Eye (tissue), 1 donor: ENCODE results near the gene AMPH.

ENCODE experiments used
- DNase-seq: peaks from one replicate; pipeline ENCODE4 v3.0.0-alpha.2; 2015

AMPH gene

GRCh38 chr7:38535073-38535472, 96.1 kb downstream of the AMPH start:
- no peak for DNase-seq

DNA sequence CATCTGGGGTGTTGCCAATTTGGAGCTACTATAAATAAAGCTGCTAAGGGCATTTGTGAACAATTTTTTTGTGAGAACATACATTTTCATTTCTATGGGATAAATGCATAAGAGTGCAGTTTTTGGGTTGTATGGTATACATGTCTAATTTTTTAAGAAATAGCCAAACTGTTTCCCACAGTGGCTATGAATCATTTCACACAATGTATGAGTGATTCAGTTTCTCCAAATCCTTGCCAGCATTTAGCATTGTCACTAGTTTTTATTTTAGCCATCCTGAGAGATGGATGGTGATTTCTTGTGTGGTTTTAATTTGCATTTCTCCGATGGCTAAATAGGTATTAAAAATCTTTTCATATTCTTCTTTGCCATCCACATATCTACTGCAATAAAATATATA, 105.3 kb downstream of the AMPH start:
- DNase-seq: no peak

DNA sequence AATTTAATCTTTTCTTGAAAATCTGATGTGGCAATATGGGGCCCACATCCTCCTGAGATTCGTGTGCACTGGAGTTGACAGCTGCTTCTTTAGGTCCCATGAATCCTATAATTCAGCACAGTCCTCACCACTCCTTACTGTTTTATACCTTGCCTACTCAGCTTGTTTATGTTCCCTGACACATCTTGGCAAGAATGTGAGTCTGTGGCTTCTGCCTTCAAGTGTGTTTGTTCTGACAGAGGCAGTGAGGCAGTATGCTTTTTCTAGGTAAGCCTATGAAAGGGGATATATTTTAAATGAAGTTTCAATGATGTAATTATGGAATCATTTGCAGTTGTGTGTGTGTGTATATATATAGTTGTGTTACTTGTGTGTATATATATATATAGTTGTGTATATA, 106.4 kb downstream of the AMPH start:
- no peak for DNase-seq

- DNase-seq: no peak
These were observed 110.4 kb downstream of the AMPH start for GRCh38 chr7:38520741-38521140.

DNA sequence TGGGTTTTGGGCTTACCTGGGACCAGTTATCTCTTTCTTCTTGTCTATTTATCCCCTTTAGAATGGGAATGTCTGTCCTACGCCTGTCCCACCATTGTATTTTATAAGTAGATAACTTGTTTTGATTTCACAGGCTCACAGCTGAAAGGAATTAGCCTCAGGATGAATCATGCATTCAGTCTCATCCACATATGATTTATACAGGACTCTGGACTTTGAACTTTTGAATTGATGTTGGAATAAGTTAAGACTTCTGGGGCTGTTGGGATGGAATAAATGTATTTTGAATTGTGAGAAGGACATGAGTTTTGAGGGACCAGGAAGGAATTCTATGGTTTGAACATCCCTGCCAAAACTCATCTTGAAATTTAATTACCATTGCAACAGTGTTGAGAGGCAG, 112.6 kb downstream of the AMPH start:
- DNase-seq: no peak

DNA sequence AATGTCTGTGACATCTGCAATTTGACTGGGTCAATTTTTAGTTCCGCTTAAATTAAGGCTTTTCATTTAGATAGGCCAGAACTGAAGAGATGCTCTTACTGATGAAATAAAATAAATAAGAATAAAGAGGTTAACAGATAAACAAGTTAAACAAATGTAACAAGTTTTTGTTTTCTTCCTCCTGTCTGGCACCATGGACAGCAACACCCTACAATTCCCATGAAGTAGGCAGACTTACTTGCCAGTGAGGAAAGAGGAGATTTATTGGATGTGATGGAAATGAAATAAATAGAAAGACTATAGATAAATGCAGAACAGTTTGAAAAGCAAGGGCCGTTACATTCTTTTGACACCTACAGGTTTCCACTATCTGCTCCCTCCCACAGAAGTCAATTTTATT, 118.5 kb downstream of the AMPH start:
- DNase-seq: no peak

DNA sequence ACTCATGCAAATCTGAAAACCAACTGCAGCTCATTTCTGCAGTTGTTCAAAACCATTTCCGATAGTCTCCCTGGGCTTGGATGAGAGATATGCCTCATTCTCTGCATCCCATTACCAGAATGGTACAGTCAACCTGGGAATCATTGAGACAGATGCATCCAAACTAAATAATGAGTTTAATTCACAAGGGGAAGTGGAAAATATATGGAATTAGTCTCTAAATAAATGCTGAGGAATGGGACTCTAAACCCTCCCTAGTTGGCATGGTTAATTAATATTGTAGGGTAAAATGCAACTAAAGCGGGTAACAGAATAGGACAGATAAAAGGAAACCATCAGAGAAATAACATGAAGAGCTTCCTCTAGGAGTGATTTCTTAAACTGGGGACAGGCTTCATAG, 118.9 kb downstream of the AMPH start:
- no peak for DNase-seq

DNA sequence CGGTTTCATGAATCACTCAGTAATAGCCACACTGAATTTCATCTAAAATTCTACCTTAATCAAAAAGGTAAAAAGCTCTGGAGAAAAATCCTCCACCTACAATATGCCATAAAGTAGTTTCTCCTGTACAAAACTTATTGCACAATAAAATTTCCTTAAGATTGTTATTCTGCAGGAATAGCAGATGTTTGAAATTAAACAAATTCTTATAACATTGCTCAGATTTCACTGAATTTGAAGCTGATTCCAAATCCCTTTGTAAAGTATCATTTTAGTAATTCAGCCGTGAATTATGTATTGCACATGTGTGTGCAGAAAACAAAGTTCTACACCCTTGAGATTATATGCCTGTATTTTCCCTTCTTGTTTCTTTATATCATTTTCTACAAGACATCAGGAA, 123.8 kb downstream of the AMPH start:
- DNase-seq: no peak

DNA sequence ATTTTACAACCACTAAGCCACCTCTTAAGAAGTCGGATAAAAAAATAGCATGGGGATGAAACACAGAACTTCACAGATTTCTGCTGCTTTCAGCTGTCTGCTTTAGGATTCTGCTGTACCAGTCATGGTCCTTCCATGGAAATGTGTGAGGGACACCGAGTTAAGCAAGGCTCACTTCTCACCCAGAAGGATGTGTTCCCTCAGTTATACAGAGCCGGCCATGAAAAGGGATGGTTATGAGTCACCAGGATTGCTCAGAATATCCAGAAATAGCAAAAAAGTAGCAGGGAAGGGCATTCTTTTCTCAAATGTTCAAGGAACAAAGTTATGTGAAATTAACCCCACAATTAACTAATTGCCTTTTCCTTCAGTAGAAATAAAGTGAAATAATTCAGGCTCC, 124.4 kb downstream of the AMPH start:
- no peak for DNase-seq

- no peak for DNase-seq
These were observed 125.2 kb downstream of the AMPH start for GRCh38 chr7:38506004-38506403.

DNA sequence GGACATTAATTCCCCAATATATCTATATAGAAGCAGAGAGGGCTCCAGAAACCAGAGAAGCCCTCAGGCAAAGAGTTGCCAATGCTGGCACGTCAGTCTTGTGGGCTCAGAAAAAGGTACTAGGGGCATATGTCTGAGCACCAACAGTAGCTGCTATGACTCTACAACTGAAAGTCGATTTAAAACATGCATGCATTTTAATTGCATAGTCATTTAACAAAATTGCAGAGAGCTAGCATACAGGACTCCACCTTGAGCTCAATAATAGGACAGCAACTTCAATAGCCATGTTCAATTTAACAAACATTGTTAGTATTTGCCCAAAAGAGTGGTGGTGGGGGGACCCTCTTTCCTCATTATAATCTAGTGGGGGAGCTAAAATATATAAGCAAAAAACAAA, 126.5 kb downstream of the AMPH start:
- DNase-seq: no peak

GRCh38 chr7:38502848-38503247, 128.3 kb downstream of the AMPH start:
- DNase-seq: no peak

- no peak for DNase-seq
These were observed 128.9 kb downstream of the AMPH start for GRCh38 chr7:38502289-38502688.

DNA sequence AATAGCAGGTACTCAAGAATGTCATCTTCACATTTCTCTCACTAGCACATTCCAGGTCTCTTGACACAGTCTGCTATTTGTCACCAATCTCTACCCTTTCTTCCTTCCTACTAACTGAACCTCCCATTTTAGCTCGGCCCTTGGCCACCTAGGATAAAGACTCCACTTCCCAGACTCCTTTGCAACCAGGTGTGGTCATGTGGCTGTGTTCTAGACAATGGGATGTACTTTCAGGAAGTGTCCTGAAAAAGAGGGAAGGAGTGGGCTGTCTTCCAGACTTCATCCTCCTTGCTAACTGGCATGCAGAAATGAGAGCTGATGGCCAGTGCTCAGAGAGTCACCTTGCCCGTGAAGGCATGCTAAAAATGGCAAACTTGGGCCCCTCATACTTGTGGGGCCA, 139.2 kb downstream of the AMPH start:
- DNase-seq: no peak

GRCh38 chr7:38482521-38482920, 148.7 kb downstream of the AMPH start:
- no peak for DNase-seq

- peak; percentile 3 for DNase-seq
These were observed 149.8 kb downstream of the AMPH start for GRCh38 chr7:38481401-38481800.

GRCh38 chr7:38478404-38478803, 152.8 kb downstream of the AMPH start:
- no peak for DNase-seq

DNA sequence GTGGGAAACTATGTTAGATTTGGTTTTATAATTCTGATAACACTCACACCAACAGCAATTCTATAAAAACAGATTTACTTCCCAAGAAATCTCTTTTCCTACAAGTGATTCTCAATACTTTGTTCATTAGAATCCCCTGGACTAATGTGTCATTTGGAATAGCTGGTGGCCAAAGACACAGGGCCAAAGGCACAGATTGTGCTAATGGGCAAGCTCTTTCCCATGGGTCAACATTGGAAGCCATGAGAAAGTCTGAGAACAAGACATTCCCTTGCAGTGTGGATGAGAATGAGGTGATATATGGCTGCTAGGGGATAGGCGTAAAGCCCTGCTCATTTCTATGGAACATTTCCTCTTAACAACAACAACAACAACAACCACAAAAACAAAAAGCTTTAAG, 153.8 kb downstream of the AMPH start:
- DNase-seq: no peak

GRCh38 chr7:38476764-38477163, 154.4 kb downstream of the AMPH start:
- no peak for DNase-seq

DNA sequence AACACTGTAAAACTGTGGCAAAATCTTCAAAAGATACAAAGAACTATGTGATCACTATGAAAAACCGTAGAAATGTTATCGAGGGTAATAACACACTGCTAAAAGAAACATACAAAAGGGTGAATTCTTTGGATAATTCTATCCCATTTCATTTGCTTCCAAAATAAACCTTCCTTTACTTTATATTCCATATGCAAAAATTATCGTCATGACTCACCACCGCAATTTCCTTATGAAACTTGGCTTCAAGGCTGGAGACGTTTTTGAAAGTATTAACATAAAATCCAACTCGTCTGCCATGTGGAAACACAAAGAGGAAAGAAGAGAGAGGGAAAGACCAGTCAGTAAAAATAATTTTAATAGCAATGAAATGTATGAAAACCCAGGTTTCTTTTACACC, 165.2 kb downstream of the AMPH start:
- no peak for DNase-seq

GRCh38 chr7:38463277-38464225, 167.6 kb downstream of the AMPH start:
- no peak for DNase-seq

- no peak for DNase-seq
These were observed 168.4 kb downstream of the AMPH start for GRCh38 chr7:38462819-38463218.

DNA sequence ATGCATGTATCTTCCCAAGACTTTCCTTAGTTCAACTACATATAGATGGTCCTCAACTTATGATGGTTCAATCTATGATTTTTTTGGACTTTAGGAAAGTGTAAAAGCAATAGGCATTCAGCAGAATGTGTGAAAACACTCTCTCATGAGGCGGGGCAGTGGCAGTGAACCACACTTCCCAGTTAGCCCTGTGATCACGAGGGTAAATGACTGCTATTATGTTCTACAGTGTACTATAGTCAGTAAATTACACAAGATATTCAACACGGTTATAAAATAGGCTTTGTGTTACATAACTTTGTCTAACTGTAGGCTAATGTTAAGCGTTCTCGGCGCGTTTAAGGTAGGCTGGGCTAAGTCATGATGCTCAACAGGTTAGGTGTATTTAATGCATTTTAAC, 169.3 kb downstream of the AMPH start:
- DNase-seq: no peak

- DNase-seq: no peak
These were observed 177.3 kb downstream of the AMPH start for GRCh38 chr7:38453826-38454225.

DNA sequence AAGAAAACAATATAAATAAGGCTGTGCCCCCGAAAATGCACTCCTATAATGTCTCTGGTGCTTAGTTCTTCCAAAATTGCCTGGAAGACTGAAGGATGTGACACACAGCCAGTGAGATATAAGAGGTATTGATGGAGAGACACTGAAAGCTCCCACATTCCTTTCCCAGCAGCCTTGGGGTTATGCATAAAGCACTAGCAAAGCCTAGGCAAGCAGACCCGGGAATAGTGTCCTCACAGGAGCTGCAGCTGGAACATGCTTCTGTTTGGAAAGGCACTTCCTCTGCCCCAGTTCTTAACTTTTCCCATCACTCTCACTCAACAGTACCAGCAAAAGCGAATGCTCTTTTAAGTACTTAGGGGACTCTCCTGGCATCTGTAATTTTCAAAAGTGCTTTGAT, 178.0 kb downstream of the AMPH start:
- peak; percentile 8 for DNase-seq
